HG03064 (cell line): ENCODE measurements around the gene CORO2B.

ENCODE experiments used
- ATAC-seq: cut with Tn5 transposase; IDR thresholded peaks from one replicate; pipeline ENCODE4 v1.9.1; 2021; ENCODE audit warnings: low read depth; ENCODE audit not compliant: unreplicated experiment

Gene CORO2B

GRCh38 chr15:68691705-68692104 is 112.9 kb downstream of the CORO2B start:
- ATAC-seq = no peak

- ATAC-seq = no peak
These were observed 114.3 kb downstream of the CORO2B start for GRCh38 chr15:68693071-68693470.

DNA sequence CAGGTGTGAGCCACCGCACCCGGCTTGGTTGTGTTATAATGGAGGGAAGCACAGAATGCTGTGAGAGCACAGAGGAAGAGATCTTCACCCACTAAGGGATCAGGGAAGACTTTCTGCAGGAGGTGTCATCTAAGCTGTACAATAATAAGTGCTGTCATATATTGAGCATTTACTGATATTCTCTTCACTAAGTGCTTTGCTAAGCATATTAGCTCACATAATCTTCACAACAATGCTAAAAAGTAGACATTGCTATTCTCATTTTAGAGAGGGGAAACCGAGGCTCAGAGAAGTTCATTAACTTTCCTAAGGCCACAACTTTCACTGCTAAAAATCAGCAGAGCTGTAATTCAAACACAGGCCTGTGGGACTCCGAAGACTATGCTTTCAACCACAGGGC is 115.3 kb downstream of the CORO2B start:
- ATAC-seq = no peak

DNA sequence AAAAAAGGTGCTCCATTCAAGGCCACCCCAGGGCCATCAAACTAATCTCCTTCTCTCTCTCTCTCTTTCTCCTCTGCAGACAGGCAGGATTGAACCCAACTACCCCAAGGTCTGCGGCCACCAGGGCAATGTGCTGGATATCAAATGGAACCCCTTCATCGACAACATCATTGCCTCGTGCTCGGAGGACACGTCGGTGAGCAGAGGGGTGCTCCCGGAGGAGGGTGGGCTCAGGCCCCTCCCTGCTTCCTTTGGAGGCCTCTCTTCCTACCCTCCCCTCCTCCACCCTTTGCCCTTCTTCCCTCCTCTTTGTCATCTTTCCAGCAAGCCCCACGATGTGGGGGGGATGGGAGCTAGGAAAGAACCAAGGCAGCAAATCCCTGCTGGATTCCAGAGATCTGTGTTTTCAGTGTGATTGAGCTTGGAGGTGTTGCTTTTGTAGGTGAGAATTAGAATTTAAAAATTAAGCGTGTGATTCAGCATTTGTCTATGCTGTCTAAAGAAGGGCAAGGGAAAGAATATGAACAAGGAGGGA is 116.3 kb downstream of the CORO2B start:
- ATAC-seq = no peak

GRCh38 chr15:68696414-68697363 is 117.9 kb downstream of the CORO2B start:
- no peak for ATAC-seq

- no peak for ATAC-seq
These were observed 119.2 kb downstream of the CORO2B start for GRCh38 chr15:68697711-68698690.

DNA sequence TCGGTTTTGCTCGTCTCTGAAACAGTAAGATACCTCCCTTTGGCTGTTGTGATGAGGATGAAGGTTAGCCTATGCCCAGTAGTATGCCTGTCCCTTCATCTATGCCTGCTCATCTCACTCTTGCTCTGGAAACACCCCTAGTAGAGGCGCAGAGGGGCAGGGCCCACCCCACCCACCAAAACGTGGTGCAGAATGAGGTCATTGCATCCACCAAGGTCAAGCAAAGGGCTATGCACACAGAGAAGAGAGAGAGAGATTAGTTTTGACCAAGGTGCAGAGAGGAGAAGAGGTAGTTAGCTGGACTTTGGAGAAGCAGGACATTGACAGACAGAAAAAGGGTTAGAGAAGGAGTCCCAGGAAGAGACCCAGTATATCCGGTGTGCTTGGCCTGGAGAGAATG is 119.9 kb downstream of the CORO2B start:
- ATAC-seq = no peak

GRCh38 chr15:68699124-68699880 is 120.5 kb downstream of the CORO2B start:
- no peak for ATAC-seq

GRCh38 chr15:68699881-68700454 is 121.2 kb downstream of the CORO2B start:
- ATAC-seq = no peak

DNA sequence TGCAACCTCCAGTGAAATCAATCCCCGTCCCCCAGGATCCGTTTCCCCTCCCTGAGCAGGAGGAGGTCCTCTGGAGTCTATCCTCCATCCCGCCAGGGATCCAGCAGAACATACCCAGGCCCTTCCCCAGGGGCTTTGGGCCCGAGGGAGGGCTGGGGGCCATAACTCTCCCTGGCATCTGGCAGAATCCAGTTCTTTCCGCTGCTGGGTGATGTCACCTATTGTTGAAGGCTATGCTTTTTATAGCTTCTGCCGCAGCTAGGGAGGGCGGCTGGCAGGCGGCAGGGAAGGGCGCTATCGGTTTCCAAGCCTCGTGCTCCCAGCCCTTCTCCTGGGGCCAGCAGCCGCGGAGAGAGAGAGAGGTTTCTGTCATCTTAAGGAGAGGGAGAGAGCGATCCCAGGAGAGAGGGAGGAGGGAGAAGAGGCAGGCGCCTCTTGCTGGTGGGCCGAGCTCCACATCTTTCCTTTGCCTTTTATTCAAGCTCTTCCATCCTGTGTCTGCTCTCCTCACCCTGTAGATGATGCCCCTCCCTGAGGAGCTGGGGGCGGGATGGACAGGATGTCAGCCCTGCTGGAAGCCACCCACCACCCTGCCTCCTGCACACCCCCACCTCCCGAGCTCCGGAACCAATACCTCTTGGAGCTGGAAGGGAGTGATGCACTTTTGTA is 121.8 kb downstream of the CORO2B start:
- no peak for ATAC-seq

DNA sequence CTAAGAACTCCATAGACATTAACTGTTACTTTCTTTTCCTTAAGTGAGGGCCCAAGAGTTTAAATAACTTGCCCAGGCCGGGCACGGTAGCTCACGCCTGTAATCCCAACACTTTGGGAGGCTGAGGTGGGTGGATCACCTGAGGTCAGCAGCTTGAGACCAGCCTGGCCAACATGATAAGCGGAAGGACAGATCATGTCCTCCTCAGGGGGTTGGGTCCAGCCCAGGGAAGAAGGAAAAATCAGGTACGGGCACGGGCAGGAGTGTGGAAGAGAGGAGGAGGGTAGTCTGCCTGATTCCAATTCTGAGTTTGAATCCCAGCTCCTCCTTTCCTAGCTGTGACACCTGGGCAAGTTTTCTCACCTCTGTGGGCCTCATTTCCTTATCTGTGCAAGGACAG is 123.1 kb downstream of the CORO2B start:
- no peak for ATAC-seq

- no peak for ATAC-seq
These were observed 125.8 kb downstream of the CORO2B start for GRCh38 chr15:68704496-68705021.

- ATAC-seq = no peak
These were observed 127.5 kb downstream of the CORO2B start for GRCh38 chr15:68706256-68706655.

- ATAC-seq = no peak
These were observed 128.1 kb downstream of the CORO2B start for GRCh38 chr15:68706931-68707330.

DNA sequence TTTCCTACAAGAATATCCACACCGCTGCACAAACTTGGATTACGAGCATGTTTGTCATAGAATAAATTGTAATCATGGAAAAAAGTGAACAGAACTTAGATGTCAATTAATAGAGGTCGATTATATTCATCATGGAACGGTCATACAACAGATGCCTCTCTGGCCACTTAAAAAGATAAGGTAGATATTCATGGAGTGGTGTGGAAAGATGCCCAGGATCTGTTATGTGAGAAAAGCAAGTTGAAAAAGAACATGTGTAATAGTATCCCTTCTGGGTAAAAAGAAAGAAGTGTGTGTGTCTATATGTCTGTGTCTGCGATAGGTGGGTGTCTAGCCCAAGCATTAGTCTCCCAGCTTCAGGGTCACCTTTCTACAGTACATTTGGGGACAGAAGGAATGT is 128.6 kb downstream of the CORO2B start:
- ATAC-seq = no peak

GRCh38 chr15:68709876-68710275 is 131.1 kb downstream of the CORO2B start:
- no peak for ATAC-seq

DNA sequence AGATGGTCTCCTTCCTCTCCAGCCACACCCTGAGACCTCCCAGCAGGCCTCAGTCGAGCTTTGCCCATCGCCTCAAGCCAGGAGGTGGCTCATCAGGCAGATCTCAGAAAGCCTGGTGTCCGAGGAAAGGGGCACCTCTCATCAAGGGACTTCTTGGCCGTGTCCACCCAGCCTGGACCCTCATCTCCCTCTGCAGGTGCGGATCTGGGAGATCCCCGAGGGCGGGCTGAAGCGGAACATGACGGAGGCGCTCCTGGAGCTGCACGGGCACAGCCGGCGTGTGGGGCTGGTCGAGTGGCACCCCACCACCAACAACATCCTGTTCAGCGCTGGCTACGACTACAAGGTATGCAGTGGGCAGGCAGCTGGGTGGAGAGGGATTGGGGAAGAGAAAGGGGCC is 131.7 kb downstream of the CORO2B start:
- no peak for ATAC-seq

- no peak for ATAC-seq
These were observed 132.6 kb downstream of the CORO2B start for GRCh38 chr15:68711406-68711805.

DNA sequence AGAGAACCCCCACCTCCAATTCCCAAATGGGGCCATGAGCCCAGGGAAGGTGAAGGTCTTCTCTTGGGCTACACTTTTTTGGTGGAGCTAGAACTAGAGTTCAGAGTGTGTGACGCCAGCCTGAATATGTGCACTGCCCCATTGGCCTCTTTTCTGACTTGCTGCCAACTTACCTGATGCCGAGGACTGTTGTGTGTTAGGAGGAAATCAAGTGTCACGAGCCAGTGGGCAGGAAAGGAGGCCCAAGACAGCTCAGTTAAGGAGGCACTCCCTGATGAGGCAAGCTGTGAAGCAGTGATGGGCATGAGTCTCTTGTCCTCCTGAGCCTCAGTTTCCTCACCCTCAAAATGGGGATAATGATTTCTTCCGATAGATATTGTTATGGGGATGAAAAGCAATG is 134.1 kb downstream of the CORO2B start:
- ATAC-seq = no peak
